Mucosa of descending colon (tissue), 3 donors: Measurements from ENCODE around the gene SF3B4. TPM values are rescaled to one million over a fixed set of nuclear protein-coding genes. Genes with fewer than 3 reads are reported as not detected.

Source experiments
- ATAC-seq: fragments of 200-7000 bp; cut with Tn5 transposase; one replicate; pipeline ENCODE4 v1.9.1; 2020; ENCODE audit warnings: mild to moderate bottlenecking, moderate library complexity
- DNase-seq, 3 donors: peaks; one replicate each; pipeline ENCODE4 v3.0.0-alpha.2; 2020
- H3K36me3 ChIP-seq: fragments of 200-600 bp; one replicate; pipeline ENCODE4 v1.8.0; 2021; ENCODE audit warnings: low read depth, mild to moderate bottlenecking
- H3K4me1 ChIP-seq: fragments of 200-600 bp; one replicate; pipeline ENCODE4 v1.8.0; 2021; ENCODE audit warnings: low read depth, mild to moderate bottlenecking
- H3K4me3 ChIP-seq: fragments of 200-600 bp; one replicate; pipeline ENCODE4 v1.8.0; 2021; ENCODE audit warnings: mild to moderate bottlenecking
- H3K9me3 ChIP-seq: fragments of 200-600 bp; one replicate; pipeline ENCODE4 v1.8.0; 2021; ENCODE audit warnings: mild to moderate bottlenecking
- CTCF ChIP-seq: fragments of 200-600 bp; IDR thresholded peaks from one replicate; pipeline ENCODE4 v1.8.0; 2022; ENCODE audit warnings: antibody characterized with exemption, mild to moderate bottlenecking
- intact Hi-C, 2 donors: fragments of 100-400 bp; cut with DNase I in 1 of 2; cut with micrococcal nuclease in 1 of 2; formaldehyde crosslinking; loops; one replicate each; pipeline versions ENCODE4 v1.11.0 to v1.11.1; 2022; cut with DNase I, micrococcal nuclease
- total RNA-seq, 3 donors: library from RNA; stranded (reverse); fragmentation: NEBNext Ultra II Directional in 2 of 3; extraction: Animal tissue kit (Norgen Biotek cat#: 25700) in 2 of 3; gene quantifications; one replicate each; pipeline versions ENCODE4 v1.2.1 to v1.2.4, GENCODE V29; 2021 to 2023
- donor health status: DM: no; HTN: no; CAD: no; lungs with moderate emphysema.
- donor health status: DM: no; HTN: no; CAD: no.
- donor health status: DM: no; HTN: yes; CAD: no.

The SF3B4 gene
- total RNA-seq, 3 donors from 2014 or later = 60.7 to 67.4 (median 64.2) TPM

GRCh38 chr1:149881876-149882275, 45.7 kb downstream of the SF3B4 start:
- H3K4me3 ChIP-seq = no peak overlapping the region
- peaks cover 4% of the 10 kb centered on the region for H3K36me3 ChIP-seq
- peaks cover 12% of the 10 kb centered on the region for H3K4me1 ChIP-seq
- TF ChIP-seq CTCF = no peak
- H3K9me3 ChIP-seq = no peaks in the 10 kb centered on the region
- intact Hi-C loops = no loop called here
- no peak for DNase-seq
- ATAC-seq = no peak

GRCh38 chr1:149879556-149879955, 48.0 kb downstream of the SF3B4 start:
- no peak for TF ChIP-seq CTCF
- intact Hi-C loops = no loop called here
- ATAC-seq (peak; percentile 30), DNase-seq (no peak)
- no peaks in the 10 kb centered on the region for H3K9me3 ChIP-seq
- no peaks in the 10 kb centered on the region for H3K36me3 ChIP-seq
- H3K4me1 ChIP-seq = peaks cover 4% of the 10 kb centered on the region
- H3K4me3 ChIP-seq = no peak overlapping the region

GRCh38 chr1:149877211-149877946, 50.2 kb downstream of the SF3B4 start:
- intact Hi-C loops = no loop called here
- DNase-seq = no peak
- ATAC-seq = no peak

More at GRCh38 chr1:149877211-149877946, 50.2 kb downstream of the SF3B4 start:
- no peak for TF ChIP-seq CTCF
- Histone ChIP-seq H3K36me3 (no peaks in the 10 kb centered on the region), H3K4me3 (no peak overlapping the region), H3K9me3 (no peaks in the 10 kb centered on the region), H3K4me1 (no peaks in the 10 kb centered on the region)

Other genes starting within 250 kb of the SF3B4 start
- gene FCGR1A, start 145.1 kb downstream of the SF3B4 start, total RNA-seq = 10 to 100 TPM in 1 of 3 donors, 1 to 10 TPM in 2; 1.5 to 10.2 (median 2.6) TPM
- gene BOLA1, start 28.2 kb downstream of the SF3B4 start, total RNA-seq = 10 to 100 TPM; 10.7 to 18.1 (median 13.2) TPM
- gene SV2A, start 10.0 kb downstream of the SF3B4 start, total RNA-seq = 1 to 10 TPM in 2 of 3 donors, under 1 TPM in 1; 0.69 to 7.6 (median 1.7) TPM
- gene MTMR11, start 9.1 kb upstream of the SF3B4 start, total RNA-seq = 100 to 1,000 TPM; 151 to 409 (median 217) TPM
- 10 to 100 TPM; 39.2 to 52.7 (median 49.3) TPM for gene OTUD7B, start 82.9 kb upstream of the SF3B4 start, total RNA-seq
- 10 to 100 TPM; 28.3 to 43.4 (median 33.6) TPM for gene VPS45, start 140.0 kb upstream of the SF3B4 start, total RNA-seq
- 100 to 1,000 TPM in 1 of 3 donors, 10 to 100 TPM in 2; 10.0 to 228 (median 21.9) TPM for gene PLEKHO1, start 222.1 kb upstream of the SF3B4 start, total RNA-seq